Uterus (tissue), 2 donors: ENCODE data around the gene GNAS-AS1.

Experiments
- POLR2A ChIP-seq, 2 donors: fragments of 450-650 bp; IDR thresholded peaks; one replicate each; pipeline ENCODE4 v1.6.1; 2016; ENCODE audit warnings: antibody characterized with exemption in 2 of 2, mild to moderate bottlenecking in 1 of 2, moderate library complexity in 1 of 2
- TF ChIP-seq, protein P1 (sequence below), 4 experiments: fragments of 200-600 bp in 2 of 4; fragments of 450-650 bp in 2 of 4; sonication (generic) in 2 of 4; IDR thresholded peaks; one replicate each; pipeline ENCODE4 v1.5.1; 2016 to 2019; ENCODE audit warnings: antibody characterized with exemption in 4 of 4, mild to moderate bottlenecking in 2 of 4, moderate library complexity in 1 of 4

- TF ChIP-seq, protein P1, sequence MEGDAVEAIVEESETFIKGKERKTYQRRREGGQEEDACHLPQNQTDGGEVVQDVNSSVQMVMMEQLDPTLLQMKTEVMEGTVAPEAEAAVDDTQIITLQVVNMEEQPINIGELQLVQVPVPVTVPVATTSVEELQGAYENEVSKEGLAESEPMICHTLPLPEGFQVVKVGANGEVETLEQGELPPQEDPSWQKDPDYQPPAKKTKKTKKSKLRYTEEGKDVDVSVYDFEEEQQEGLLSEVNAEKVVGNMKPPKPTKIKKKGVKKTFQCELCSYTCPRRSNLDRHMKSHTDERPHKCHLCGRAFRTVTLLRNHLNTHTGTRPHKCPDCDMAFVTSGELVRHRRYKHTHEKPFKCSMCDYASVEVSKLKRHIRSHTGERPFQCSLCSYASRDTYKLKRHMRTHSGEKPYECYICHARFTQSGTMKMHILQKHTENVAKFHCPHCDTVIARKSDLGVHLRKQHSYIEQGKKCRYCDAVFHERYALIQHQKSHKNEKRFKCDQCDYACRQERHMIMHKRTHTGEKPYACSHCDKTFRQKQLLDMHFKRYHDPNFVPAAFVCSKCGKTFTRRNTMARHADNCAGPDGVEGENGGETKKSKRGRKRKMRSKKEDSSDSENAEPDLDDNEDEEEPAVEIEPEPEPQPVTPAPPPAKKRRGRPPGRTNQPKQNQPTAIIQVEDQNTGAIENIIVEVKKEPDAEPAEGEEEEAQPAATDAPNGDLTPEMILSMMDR (IDR thresholded peaks at IDR 0.05) = no peak
- TF ChIP-seq POLR2A (IDR thresholded peaks at IDR 0.05) = no peak
These were observed 71.9 kb downstream of the GNAS-AS1 start for GRCh38 chr20:58778760-58779159.
